Right lobe of liver (tissue), 6 donors: ENCODE measurements around the gene LCN2. TPM values are rescaled to one million over a fixed set of nuclear protein-coding genes. Genes with fewer than 3 reads are reported as not detected.
"Not testable (repeated sequence)": the region's sequence is repeated elsewhere in the genome, so short reads cannot be mapped to it uniquely, and the experiment has no call there.

Experiments
- ATAC-seq, 4 donors: fragments of 200-7000 bp; cut with Tn5 transposase; one replicate each; pipeline ENCODE4 v1.9.1; 2020; ENCODE audit warnings: mild to moderate bottlenecking in 4 of 4, moderate library complexity in 4 of 4
- DNase-seq, 3 donors: peaks; one replicate each; pipeline ENCODE4 v3.0.0-alpha.2; 2020
- H3K27ac ChIP-seq, 3 donors: fragments of 200-600 bp; one replicate each; pipeline ENCODE4 v1.8.0; 2022
- H3K27me3 ChIP-seq, 2 donors: fragments of 200-600 bp; one replicate each; pipeline ENCODE4 v1.8.0; 2022
- H3K36me3 ChIP-seq, 4 donors: fragments of 200-600 bp; sonication (generic) in 1 of 4; one replicate each; pipeline versions ENCODE4 v1.5.1 to v1.8.0; 2017 to 2022; ENCODE audit warnings: control low read depth in 1 of 4
- H3K4me1 ChIP-seq, 4 donors: fragments of 200-600 bp; sonication (generic) in 1 of 4; one replicate each; pipeline versions ENCODE4 v1.5.1 to v1.8.0; 2017 to 2022; ENCODE audit warnings: control low read depth in 1 of 4
- H3K4me3 ChIP-seq, 3 donors: fragments of 200-600 bp; one replicate each; pipeline ENCODE4 v1.8.0; 2022
- H3K9me3 ChIP-seq, 4 donors: fragments of 200-600 bp; sonication (generic) in 1 of 4; one replicate each; pipeline versions ENCODE4 v1.5.1 to v1.8.0; 2017 to 2022; ENCODE audit warnings: control low read depth in 1 of 4
- POLR2A ChIP-seq: fragments of 450-650 bp; IDR thresholded peaks from one replicate; pipeline ENCODE4 v1.6.1; 2017; ENCODE audit warnings: antibody characterized with exemption, mild to moderate bottlenecking
- WGBS: methylation state at CpG from one replicate; pipeline ENCODE4 v1.1.6; 2018; ENCODE audit warnings: low coverage, low lambda C conversion rate; ENCODE audit not compliant: insufficient coverage; ENCODE audit errors: missing lambda C conversion rate; 5-methylcytosine and 5-hydroxymethylcytosine counted together
- intact Hi-C, 2 donors: fragments of 100-400 bp; cut with DNase I; formaldehyde crosslinking; loops; one replicate each; pipeline versions ENCODE4 v1.11.2 to v1.14.1; 2022
- total RNA-seq, 6 experiments: library from RNA; depleted of rRNA in 2 of 6; stranded (reverse); fragments of >200 nt in 2 of 6; fragmentation: NEBNext Ultra II Directional in 3 of 6; extraction: Animal tissue kit (Norgen Biotek cat#: 25700) in 3 of 6; gene quantifications; one replicate each; pipeline versions ENCODE4 v1.1.0 to v1.2.4, GENCODE V29; 2016 to 2023
- TF ChIP-seq, protein P1 (sequence below), 4 donors: fragments of 200-600 bp in 3 of 4; fragments of 450-650 bp in 1 of 4; IDR thresholded peaks; one replicate each; pipeline versions ENCODE4 v1.5.1 to v1.8.0; 2016 to 2022; ENCODE audit warnings: antibody characterized with exemption in 4 of 4, mild to moderate bottlenecking in 2 of 4
- donor health status: DM: no; HTN: yes; CAD: no.
- donor health status: DM: no; HTN: no; CAD: no.
- donor health status: DM: no; HTN: no; CAD: no.
- donor health status: DM: no; HTN: yes; CAD: no.
- donor health status: DM: no; HTN: yes; CAD: no.

The LCN2 gene
- total RNA-seq, 6 experiments from 2014 or later = 2.7 to 81.8 (median 18.1) TPM

DNA sequence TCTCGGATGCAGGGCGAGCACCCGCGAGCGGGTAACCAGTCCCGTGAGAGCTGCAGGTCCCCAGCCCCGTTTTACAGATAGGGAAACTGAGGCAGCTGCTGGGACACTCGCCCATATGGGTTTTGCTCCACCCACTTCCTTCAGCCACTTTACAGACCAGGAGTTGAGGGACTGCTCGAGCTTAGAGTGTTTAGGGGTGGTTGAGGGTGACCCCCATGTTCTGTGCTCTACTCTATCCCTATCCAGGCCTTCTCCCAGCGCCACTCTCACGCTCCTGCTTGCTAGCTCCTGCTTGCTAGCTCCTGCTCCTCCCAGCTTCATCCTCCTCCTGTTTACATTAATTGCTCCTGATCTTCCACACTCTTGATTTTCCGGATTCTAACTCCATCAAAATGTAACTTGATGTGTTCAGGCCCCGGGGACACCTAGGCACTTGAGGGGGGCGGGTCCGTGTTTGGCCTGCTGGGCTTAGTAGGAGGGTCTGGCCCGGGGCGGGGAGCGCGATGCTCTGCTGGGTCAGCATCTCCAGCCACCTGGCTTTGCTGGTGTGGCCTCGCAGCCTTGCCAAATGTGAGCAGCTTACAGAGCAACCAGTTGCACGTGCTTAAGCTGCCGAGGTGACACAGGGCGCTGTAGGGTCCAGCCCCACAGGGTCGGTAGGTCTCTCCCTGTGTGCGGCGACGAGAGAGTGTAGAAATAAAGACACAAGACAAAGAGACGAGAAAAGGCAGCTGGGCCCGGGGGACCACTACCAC is 20.2 kb upstream of the LCN2 start:
- no peaks in the 10 kb centered on the region for H3K9me3 ChIP-seq
- no peaks in the 10 kb centered on the region for H3K27me3 ChIP-seq
- ATAC-seq (no peak), DNase-seq (peak in 2 of 3 donors; percentile 34 to 63)
- TF ChIP-seq, protein P1, sequence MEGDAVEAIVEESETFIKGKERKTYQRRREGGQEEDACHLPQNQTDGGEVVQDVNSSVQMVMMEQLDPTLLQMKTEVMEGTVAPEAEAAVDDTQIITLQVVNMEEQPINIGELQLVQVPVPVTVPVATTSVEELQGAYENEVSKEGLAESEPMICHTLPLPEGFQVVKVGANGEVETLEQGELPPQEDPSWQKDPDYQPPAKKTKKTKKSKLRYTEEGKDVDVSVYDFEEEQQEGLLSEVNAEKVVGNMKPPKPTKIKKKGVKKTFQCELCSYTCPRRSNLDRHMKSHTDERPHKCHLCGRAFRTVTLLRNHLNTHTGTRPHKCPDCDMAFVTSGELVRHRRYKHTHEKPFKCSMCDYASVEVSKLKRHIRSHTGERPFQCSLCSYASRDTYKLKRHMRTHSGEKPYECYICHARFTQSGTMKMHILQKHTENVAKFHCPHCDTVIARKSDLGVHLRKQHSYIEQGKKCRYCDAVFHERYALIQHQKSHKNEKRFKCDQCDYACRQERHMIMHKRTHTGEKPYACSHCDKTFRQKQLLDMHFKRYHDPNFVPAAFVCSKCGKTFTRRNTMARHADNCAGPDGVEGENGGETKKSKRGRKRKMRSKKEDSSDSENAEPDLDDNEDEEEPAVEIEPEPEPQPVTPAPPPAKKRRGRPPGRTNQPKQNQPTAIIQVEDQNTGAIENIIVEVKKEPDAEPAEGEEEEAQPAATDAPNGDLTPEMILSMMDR (IDR thresholded peaks at IDR 0.05) = no peak
- TF ChIP-seq POLR2A = no peak
- peaks cover 0 to 22% (median 11%) of the 10 kb centered on the region in 4 donors for H3K4me1 ChIP-seq
- intact Hi-C loops = no loop called here
- peaks cover 0 to 2% (median under 1%) of the 10 kb centered on the region in 4 donors for H3K36me3 ChIP-seq
- H3K27ac ChIP-seq = peak overlapping the region in 1 of 3 donors; percentile 94
- WGBS = 62% methylated on average over 11 of the region's 29 CpGs
- peak overlapping the region; percentile 94 to 99 (median 97) for H3K4me3 ChIP-seq

DNA sequence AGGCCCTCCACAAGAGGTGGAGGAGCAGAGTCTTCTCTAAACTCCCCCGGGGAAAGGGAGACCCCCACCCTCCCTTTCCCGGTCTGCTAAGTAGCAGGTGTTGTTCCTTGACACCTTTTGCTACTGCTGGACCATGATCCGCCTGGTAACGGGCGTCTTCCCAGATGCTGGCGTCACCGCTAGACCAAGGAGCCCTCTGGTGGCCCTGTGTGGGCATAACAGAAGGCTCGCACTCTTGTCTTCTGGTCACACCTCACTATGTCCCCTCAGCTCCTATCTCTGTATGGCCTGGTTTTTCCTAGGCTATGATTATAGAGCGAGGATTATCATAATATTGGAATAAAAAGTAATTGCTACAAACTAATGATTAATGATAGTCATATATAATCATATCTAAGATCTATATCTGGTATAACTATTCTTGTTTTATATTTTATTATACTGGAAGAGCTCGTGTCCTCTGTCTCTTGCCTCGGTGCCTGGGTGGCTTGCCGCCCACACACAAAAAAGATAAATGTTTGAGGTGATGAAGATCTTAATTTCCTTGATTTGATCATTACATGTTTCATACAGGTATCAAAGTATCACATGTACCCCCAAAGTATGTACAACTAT is 19.2 kb upstream of the LCN2 start:
- H3K27me3 ChIP-seq, H3K36me3 ChIP-seq, H3K9me3 ChIP-seq, H3K27ac ChIP-seq, H3K4me3 ChIP-seq, ATAC-seq, intact Hi-C loops: not testable (repeated sequence)
- WGBS = 46% methylated on average over 5 of the region's 12 CpGs
- TF ChIP-seq, protein P1 (IDR thresholded peaks at IDR 0.05) = peak in 3 of 4 donors; percentile 41 to 47 (median 45)
- DNase-seq = peak; percentile 44 to 69 (median 54)
- peaks cover 0 to 22% (median 11%) of the 10 kb centered on the region in 4 donors for H3K4me1 ChIP-seq

DNA sequence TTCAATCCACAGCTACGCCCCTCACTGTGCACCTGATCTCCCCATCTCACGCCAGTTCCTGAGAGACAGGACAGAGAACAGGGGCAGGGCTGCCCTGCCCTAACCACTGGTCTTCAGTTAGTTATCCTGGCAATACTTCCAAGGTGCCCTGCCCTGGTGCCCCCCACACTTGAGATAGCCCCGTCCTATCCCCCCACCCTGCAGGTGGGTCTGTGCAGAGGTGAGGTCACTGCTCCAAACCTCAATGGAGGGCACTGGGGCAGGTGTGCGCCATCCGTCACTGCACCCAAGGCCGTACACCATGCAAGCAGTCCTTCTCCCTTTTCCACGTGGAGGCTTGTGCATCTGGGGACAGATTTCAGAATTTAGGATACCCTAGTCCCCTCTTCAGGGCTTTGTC is 18.6 kb upstream of the LCN2 start:
- H3K27me3 ChIP-seq, intact Hi-C loops, H3K36me3 ChIP-seq, H3K27ac ChIP-seq, H3K4me3 ChIP-seq, ATAC-seq, H3K9me3 ChIP-seq: not testable (repeated sequence)
- H3K4me1 ChIP-seq = peaks cover 0 to 20% (median 9%) of the 10 kb centered on the region in 4 donors
- peak; percentile 12 to 22 (median 16) for DNase-seq
- WGBS = 65% methylated on average over 6 of the region's 7 CpGs

DNA sequence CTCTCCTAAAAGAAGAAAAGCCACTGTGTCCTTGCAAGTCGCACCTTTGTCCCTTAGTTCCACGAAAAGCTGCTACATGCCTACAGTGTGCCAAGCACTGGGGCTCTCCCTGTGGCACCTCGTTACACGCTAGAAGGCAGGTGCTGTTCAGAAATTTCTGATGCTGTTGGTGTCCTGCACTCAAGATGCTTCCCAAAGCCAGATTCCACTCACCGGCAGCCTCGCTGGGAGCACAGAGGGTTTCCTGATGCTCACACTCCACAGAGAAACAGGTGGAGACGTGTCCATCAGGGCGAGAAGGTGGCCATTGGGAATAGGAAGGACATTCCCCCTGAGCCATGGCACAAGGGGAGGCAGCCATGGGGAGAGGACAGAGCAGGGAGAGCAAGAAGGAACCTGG is 17.9 kb upstream of the LCN2 start:
- WGBS = 80% methylated on average over 5 of the region's 8 CpGs
- H3K4me3 ChIP-seq, H3K27ac ChIP-seq, H3K36me3 ChIP-seq, ATAC-seq, intact Hi-C loops, H3K27me3 ChIP-seq, H3K9me3 ChIP-seq: not testable (repeated sequence)
- H3K4me1 ChIP-seq = peaks cover 0 to 14% (median 5%) of the 10 kb centered on the region in 4 donors
- peak in 2 of 3 donors; percentile 12 to 35 for DNase-seq

DNA sequence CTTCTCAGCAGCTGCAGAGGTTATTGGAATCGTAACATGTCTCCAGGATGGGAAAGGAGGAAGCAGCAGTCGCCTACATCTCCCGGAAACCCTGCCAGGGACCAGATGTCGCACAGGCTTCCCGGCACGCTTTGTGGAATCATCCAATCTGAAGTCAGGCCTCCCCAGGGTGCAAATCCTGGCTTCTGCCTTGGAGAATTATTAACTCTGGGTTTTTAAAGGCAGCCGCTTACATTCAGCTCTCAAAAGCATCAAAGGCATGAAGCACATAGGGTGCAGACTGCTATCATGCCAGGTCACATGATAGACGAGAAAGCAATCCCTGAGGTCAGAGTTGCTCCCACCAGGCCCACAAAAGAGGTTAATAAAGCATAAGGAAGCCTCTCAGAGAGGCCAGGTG is 17.1 kb upstream of the LCN2 start:
- H3K27ac ChIP-seq, H3K9me3 ChIP-seq, intact Hi-C loops, ATAC-seq, H3K36me3 ChIP-seq, H3K4me1 ChIP-seq, H3K27me3 ChIP-seq, H3K4me3 ChIP-seq: not testable (repeated sequence)
- peak; percentile 24 to 43 (median 38) for DNase-seq
- 50% methylated on average over 4 of the region's 8 CpGs for WGBS

DNA sequence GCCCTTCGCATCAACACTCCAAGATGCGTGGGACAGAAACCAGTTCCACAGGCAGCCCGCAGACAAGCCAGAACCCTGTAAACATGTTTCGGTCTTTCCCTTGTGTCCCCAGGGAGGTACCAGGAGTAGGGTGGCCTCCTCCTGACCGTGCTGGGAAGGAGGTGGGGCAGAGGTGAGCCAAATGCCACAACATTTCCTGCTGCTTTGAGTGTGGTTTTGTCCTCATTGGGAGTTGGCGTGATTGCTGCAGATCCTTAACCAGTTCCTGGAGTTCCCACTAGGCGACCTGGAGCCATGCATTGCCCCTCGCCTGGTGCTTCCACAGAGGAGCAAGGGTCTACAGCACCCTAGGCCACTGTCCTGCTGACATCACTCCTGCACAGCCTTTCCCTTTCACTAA is 13.7 kb upstream of the LCN2 start:
- H3K4me1 ChIP-seq, H3K9me3 ChIP-seq, ATAC-seq, H3K36me3 ChIP-seq, intact Hi-C loops, H3K27me3 ChIP-seq, H3K4me3 ChIP-seq, H3K27ac ChIP-seq: not testable (repeated sequence)
- WGBS = 86% methylated on average over 2 of the region's 8 CpGs
- peak in 2 of 3 donors; percentile 3 to 26 for DNase-seq
